Adrenal gland (tissue), 5 donors: ENCODE results near the gene DYNLL2.

ENCODE experiments used
- POLR2A ChIP-seq, 2 donors: fragments of 450-650 bp; IDR thresholded peaks; one replicate each; pipeline ENCODE4 v1.6.1; 2017; ENCODE audit warnings: antibody characterized with exemption in 2 of 2, mild to moderate bottlenecking in 2 of 2, moderate library complexity in 1 of 2
- TF ChIP-seq, protein P1 (sequence below), 6 experiments: fragments of 450-650 bp in 4 of 6; fragments of 200-600 bp in 2 of 6; sonication (generic) in 1 of 6; IDR thresholded peaks; 1 replicate in 5 of 6; 2 replicates in 1 of 6; pipeline versions ENCODE4 v1.5.1 to v1.8.0; 2016 to 2021; ENCODE audit warnings: antibody characterized with exemption in 6 of 6, mild to moderate bottlenecking in 2 of 6, moderate library complexity in 1 of 6
- donor health status: DM: no; HTN: no; CAD: no.

DNA sequence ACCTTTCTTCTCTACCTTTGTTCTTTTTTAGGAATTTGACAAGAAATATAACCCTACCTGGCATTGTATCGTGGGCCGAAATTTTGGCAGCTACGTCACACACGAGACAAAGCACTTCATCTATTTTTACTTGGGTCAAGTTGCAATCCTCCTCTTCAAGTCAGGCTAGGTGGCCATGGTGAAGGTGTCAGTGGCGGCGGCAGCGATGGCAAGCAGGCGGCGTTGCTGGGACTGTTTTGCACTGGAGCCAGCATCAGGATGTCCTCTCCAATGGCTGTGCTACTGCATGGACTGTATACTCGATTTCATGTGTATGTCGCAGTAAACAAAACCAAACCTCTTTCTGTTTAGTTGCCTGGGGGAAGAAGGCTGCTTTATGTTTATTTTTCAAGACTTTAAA lies 5.9 kb downstream of the DYNLL2 start:
- TF ChIP-seq, protein P1, sequence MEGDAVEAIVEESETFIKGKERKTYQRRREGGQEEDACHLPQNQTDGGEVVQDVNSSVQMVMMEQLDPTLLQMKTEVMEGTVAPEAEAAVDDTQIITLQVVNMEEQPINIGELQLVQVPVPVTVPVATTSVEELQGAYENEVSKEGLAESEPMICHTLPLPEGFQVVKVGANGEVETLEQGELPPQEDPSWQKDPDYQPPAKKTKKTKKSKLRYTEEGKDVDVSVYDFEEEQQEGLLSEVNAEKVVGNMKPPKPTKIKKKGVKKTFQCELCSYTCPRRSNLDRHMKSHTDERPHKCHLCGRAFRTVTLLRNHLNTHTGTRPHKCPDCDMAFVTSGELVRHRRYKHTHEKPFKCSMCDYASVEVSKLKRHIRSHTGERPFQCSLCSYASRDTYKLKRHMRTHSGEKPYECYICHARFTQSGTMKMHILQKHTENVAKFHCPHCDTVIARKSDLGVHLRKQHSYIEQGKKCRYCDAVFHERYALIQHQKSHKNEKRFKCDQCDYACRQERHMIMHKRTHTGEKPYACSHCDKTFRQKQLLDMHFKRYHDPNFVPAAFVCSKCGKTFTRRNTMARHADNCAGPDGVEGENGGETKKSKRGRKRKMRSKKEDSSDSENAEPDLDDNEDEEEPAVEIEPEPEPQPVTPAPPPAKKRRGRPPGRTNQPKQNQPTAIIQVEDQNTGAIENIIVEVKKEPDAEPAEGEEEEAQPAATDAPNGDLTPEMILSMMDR (IDR thresholded peaks at IDR 0.05) = no peak
- TF ChIP-seq POLR2A (IDR thresholded peaks at IDR 0.05) = no peak
